ENCODE data around the gene FMN2. TPM values are rescaled to one million over a fixed set of nuclear protein-coding genes. Genes with fewer than 3 reads are reported as not detected.

FMN2 gene
- total and polyA plus RNA-seq, 4 donors: 0.14 to 2.7 (median 1.2) TPM

DNA sequence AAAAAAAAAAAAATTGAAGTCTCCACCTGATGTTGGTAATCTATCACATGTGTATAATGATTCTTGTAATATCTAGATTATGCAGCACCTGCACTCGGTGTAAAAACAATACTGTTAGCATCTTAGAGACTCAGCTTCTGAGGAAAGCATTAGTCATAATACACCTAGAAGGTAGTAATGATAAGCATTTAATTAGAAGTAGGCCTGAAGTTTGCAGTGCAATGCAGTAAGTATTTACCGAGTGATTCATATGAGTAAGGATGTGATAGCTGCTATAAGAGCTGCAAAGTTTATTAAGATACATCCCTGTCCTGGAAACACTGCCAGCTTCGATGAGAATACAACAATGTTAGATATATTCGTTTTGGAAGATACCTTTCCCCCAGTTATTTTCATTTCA lies 323.8 kb downstream of the FMN2 start:
- no peak overlapping the region for H3K27ac ChIP-seq (ENCODE audit: low read depth in 1 of 2, low read length in 1 of 2)
- H3K9me3 ChIP-seq (ENCODE audit: control insufficient read depth in 4 of 4, insufficient read depth in 3 of 4, low read length in 3 of 4): no peaks in the 10 kb centered on the region
- H3K9ac ChIP-seq (ENCODE audit: insufficient read depth in 1 of 2, low read length in 2 of 2): no peak overlapping the region
- ATAC-seq (ENCODE audit: insufficient read depth, low FRiP score) (peak; percentile 66), DNase-seq (no peak)
- H3K27me3 ChIP-seq (ENCODE audit: control insufficient read depth in 3 of 3, insufficient read depth in 3 of 3, low read length in 2 of 3): no peaks in the 10 kb centered on the region
- no peaks in the 10 kb centered on the region for H3K36me3 ChIP-seq (ENCODE audit: control insufficient read depth in 4 of 4, insufficient read depth in 4 of 4, low read length in 4 of 4)
- no peak overlapping the region for H3K4me3 ChIP-seq
- WGBS, 2 donors: 53 to 65% methylated on average over 4 of the region's 4 CpGs
- no peak for TF ChIP-seq CTCF (IDR thresholded peaks at IDR 0.05; ENCODE audit: control extremely low read depth, extremely low read depth)
- no peaks in the 10 kb centered on the region for H3K4me1 ChIP-seq (ENCODE audit: control insufficient read depth in 5 of 5, insufficient read depth in 5 of 5, low read length in 5 of 5)

GRCh38 chr1:240417317-240417716 lies 325.6 kb downstream of the FMN2 start:
- no peak for TF ChIP-seq CTCF (IDR thresholded peaks at IDR 0.05; ENCODE audit: control extremely low read depth, extremely low read depth)
- no peaks in the 10 kb centered on the region for H3K9me3 ChIP-seq (ENCODE audit: control insufficient read depth in 4 of 4, insufficient read depth in 3 of 4, low read length in 3 of 4)
- DNase-seq (no peak), ATAC-seq (ENCODE audit: insufficient read depth, low FRiP score) (no peak)
- H3K4me1 ChIP-seq (ENCODE audit: control insufficient read depth in 5 of 5, insufficient read depth in 5 of 5, low read length in 5 of 5): no peaks in the 10 kb centered on the region
- no peak overlapping the region for H3K27ac ChIP-seq (ENCODE audit: low read depth in 1 of 2, low read length in 1 of 2)
- H3K4me3 ChIP-seq: no peak overlapping the region
- no peaks in the 10 kb centered on the region for H3K36me3 ChIP-seq (ENCODE audit: control insufficient read depth in 4 of 4, insufficient read depth in 4 of 4, low read length in 4 of 4)
- no peak overlapping the region for H3K9ac ChIP-seq (ENCODE audit: insufficient read depth in 1 of 2, low read length in 2 of 2)
- 43 to 74% methylated on average over 2 of the region's 2 CpGs for WGBS, 2 donors
- H3K27me3 ChIP-seq (ENCODE audit: control insufficient read depth in 3 of 3, insufficient read depth in 3 of 3, low read length in 2 of 3): no peaks in the 10 kb centered on the region

GRCh38 chr1:240420766-240421165 lies 329.1 kb downstream of the FMN2 start:
- WGBS, 2 donors: 67 to 77% methylated on average over 5 of the region's 5 CpGs

More at GRCh38 chr1:240420766-240421165, 329.1 kb downstream of the FMN2 start:
- Histone ChIP-seq H3K4me3 (no peak overlapping the region), H3K27ac (ENCODE audit: low read depth in 1 of 2, low read length in 1 of 2) (no peak overlapping the region), H3K9ac (ENCODE audit: insufficient read depth in 1 of 2, low read length in 2 of 2) (no peak overlapping the region), H3K4me1 (ENCODE audit: control insufficient read depth in 5 of 5, insufficient read depth in 5 of 5, low read length in 5 of 5) (no peaks in the 10 kb centered on the region), H3K27me3 (ENCODE audit: control insufficient read depth in 3 of 3, insufficient read depth in 3 of 3, low read length in 2 of 3) (no peaks in the 10 kb centered on the region), H3K36me3 (ENCODE audit: control insufficient read depth in 4 of 4, insufficient read depth in 4 of 4, low read length in 4 of 4) (no peaks in the 10 kb centered on the region), H3K9me3 (ENCODE audit: control insufficient read depth in 4 of 4, insufficient read depth in 3 of 4, low read length in 3 of 4) (no peaks in the 10 kb centered on the region)
- ATAC-seq (ENCODE audit: insufficient read depth, low FRiP score): no peak
- no peak for DNase-seq
- no peak for TF ChIP-seq CTCF (IDR thresholded peaks at IDR 0.05; ENCODE audit: control extremely low read depth, extremely low read depth)
